Vagina (tissue), 2 donors: Measurements from ENCODE around the gene C5orf46. TPM values are rescaled to one million over a fixed set of nuclear protein-coding genes. Genes with fewer than 3 reads are reported as not detected.

Source experiments
- DNase-seq, 2 donors: peaks; one replicate each; pipeline ENCODE4 v3.0.0-alpha.2; 2017; ENCODE audit errors: extremely low spot score in 2 of 2
- H3K27ac ChIP-seq: fragments of 200-600 bp; sonication (generic); one replicate; pipeline ENCODE4 v1.5.1; 2019
- H3K27me3 ChIP-seq: fragments of 200-600 bp; sonication (generic); one replicate; pipeline ENCODE4 v1.5.1; 2019
- H3K36me3 ChIP-seq, 2 donors: fragments of 200-600 bp; sonication (generic); one replicate each; pipeline ENCODE4 v1.5.1; 2017 to 2019
- H3K4me1 ChIP-seq: fragments of 200-600 bp; sonication (generic); one replicate; pipeline ENCODE4 v1.5.1; 2019
- H3K4me3 ChIP-seq, 2 donors: fragments of 200-600 bp; sonication (generic); 1 replicate in 1 of 2; 2 replicates in 1 of 2; pipeline ENCODE4 v1.5.1; 2016 to 2019
- H3K9me3 ChIP-seq: fragments of 200-600 bp; sonication (generic); one replicate; pipeline ENCODE4 v1.5.1; 2019
- CTCF ChIP-seq, 3 experiments: fragments of 450-650 bp in 2 of 3; fragments of 200-600 bp in 1 of 3; sonication (generic) in 1 of 3; IDR thresholded peaks; one replicate each; pipeline ENCODE4 v1.5.1; 2017 to 2019; ENCODE audit warnings: antibody characterized with exemption in 3 of 3, mild to moderate bottlenecking in 2 of 3, moderate library complexity in 2 of 3
- POLR2A ChIP-seq, 2 donors: fragments of 450-650 bp; IDR thresholded peaks; one replicate each; pipeline ENCODE4 v1.6.1; 2017; ENCODE audit warnings: antibody characterized with exemption in 2 of 2, mild to moderate bottlenecking in 2 of 2, moderate library complexity in 2 of 2
- POLR2AphosphoS5 ChIP-seq, 2 donors: sonication (generic); formaldehyde crosslinking; IDR thresholded peaks; one replicate each; pipeline ENCODE4 v1.9.0; 2017; ENCODE audit warnings: antibody characterized with exemption in 2 of 2, mild to moderate bottlenecking in 2 of 2, low read depth in 1 of 2; ENCODE audit not compliant: insufficient read depth in 1 of 2
- intact Hi-C: fragments of 100-400 bp; cut with DNase I; formaldehyde crosslinking; loops from one replicate; pipeline ENCODE4 v1.15.1; 2023
- total RNA-seq: library from RNA; depleted of rRNA; stranded (reverse); fragments of >200 nt; gene quantifications from one replicate; pipeline ENCODE4 v1.2.3, GENCODE V29; 2016

The C5orf46 gene
- total RNA-seq, 1 donor from 2014 or later: not detected

- intact Hi-C loops: no loop called here
Measured at GRCh38 chr5:147935032-147935431, 28.7 kb upstream of the C5orf46 start.

GRCh38 chr5:147930769-147931168 lies 24.4 kb upstream of the C5orf46 start:
- H3K4me3 ChIP-seq: no peak overlapping the region
- no peaks in the 10 kb centered on the region for H3K27me3 ChIP-seq
- no peak for DNase-seq
- no peaks in the 10 kb centered on the region for H3K4me1 ChIP-seq
- no peaks in the 10 kb centered on the region for H3K36me3 ChIP-seq
- no peak for TF ChIP-seq POLR2A (IDR thresholded peaks at IDR 0.05)
- no peak for TF ChIP-seq POLR2AphosphoS5 (IDR thresholded peaks at IDR 0.05; ENCODE audit: insufficient read depth in 1 of 2, low read depth in 1 of 2)
- no peak for TF ChIP-seq CTCF (IDR thresholded peaks at IDR 0.05)
- H3K9me3 ChIP-seq: no peaks in the 10 kb centered on the region
- H3K27ac ChIP-seq: no peak overlapping the region
- intact Hi-C loops: no loop called here

More at GRCh38 chr5:147935032-147935431, 28.7 kb upstream of the C5orf46 start:
- Histone ChIP-seq H3K27ac (no peak overlapping the region), H3K36me3 (no peaks in the 10 kb centered on the region), H3K9me3 (no peaks in the 10 kb centered on the region), H3K4me3 (no peak overlapping the region), H3K27me3 (no peaks in the 10 kb centered on the region), H3K4me1 (no peaks in the 10 kb centered on the region)
- DNase-seq: no peak
- TF ChIP-seq POLR2AphosphoS5 (IDR thresholded peaks at IDR 0.05; ENCODE audit: insufficient read depth in 1 of 2, low read depth in 1 of 2): peak in 1 of 2 donors; percentile 65
- TF ChIP-seq CTCF (IDR thresholded peaks at IDR 0.05): no peak
- TF ChIP-seq POLR2A (IDR thresholded peaks at IDR 0.05): no peak

GRCh38 chr5:147927901-147928300 lies 21.6 kb upstream of the C5orf46 start:
- intact Hi-C loops: no loop called here
- no peak for TF ChIP-seq POLR2A (IDR thresholded peaks at IDR 0.05)
- no peaks in the 10 kb centered on the region for H3K9me3 ChIP-seq
- H3K27ac ChIP-seq: no peak overlapping the region
- no peaks in the 10 kb centered on the region for H3K4me1 ChIP-seq
- H3K36me3 ChIP-seq: no peaks in the 10 kb centered on the region
- H3K4me3 ChIP-seq: no peak overlapping the region
- no peak for DNase-seq
- no peaks in the 10 kb centered on the region for H3K27me3 ChIP-seq

GRCh38 chr5:147925020-147925419 lies 18.7 kb upstream of the C5orf46 start:
- intact Hi-C loops: no loop called here
- no peaks in the 10 kb centered on the region for H3K9me3 ChIP-seq
- H3K4me1 ChIP-seq: no peaks in the 10 kb centered on the region
- no peak overlapping the region for H3K27ac ChIP-seq
- H3K4me3 ChIP-seq: no peak overlapping the region
- H3K36me3 ChIP-seq: no peaks in the 10 kb centered on the region
- DNase-seq: no peak
- TF ChIP-seq CTCF (IDR thresholded peaks at IDR 0.05): no peak
- no peak for TF ChIP-seq POLR2A (IDR thresholded peaks at IDR 0.05)
- TF ChIP-seq POLR2AphosphoS5 (IDR thresholded peaks at IDR 0.05; ENCODE audit: insufficient read depth in 1 of 2, low read depth in 1 of 2): no peak
- H3K27me3 ChIP-seq: no peaks in the 10 kb centered on the region

GRCh38 chr5:147921136-147921535 lies 14.8 kb upstream of the C5orf46 start:
- Histone ChIP-seq H3K9me3 (no peaks in the 10 kb centered on the region), H3K36me3 (no peaks in the 10 kb centered on the region), H3K4me3 (no peak overlapping the region), H3K4me1 (no peaks in the 10 kb centered on the region), H3K27me3 (no peaks in the 10 kb centered on the region), H3K27ac (no peak overlapping the region)
- intact Hi-C loops: no loop called here
- no peak for DNase-seq
- TF ChIP-seq POLR2A (IDR thresholded peaks at IDR 0.05) (no peak), CTCF (IDR thresholded peaks at IDR 0.05) (no peak), POLR2AphosphoS5 (IDR thresholded peaks at IDR 0.05; ENCODE audit: insufficient read depth in 1 of 2, low read depth in 1 of 2) (no peak)
